K562 (cell line): ENCODE results near the gene IGF2R. TPM values are rescaled to one million over a fixed set of nuclear protein-coding genes. Genes with fewer than 3 reads are reported as not detected.
"Not testable (repeated sequence)": the region's sequence is repeated elsewhere in the genome, so short reads cannot be mapped to it uniquely, and the experiment has no call there.

ENCODE experiments used
- ATAC-seq: fragments of 200-7000 bp; cut with Tn5 transposase; 3 replicates; pipeline ENCODE4 v1.9.1; 2020; ENCODE audit warnings: moderate library complexity
- BruUV-seq: library from RNA; stranded (reverse); fragments of 400-500 nt; replicated peaks from 2 replicates; lab custom pipeline; 2021; lab: Mats Ljungman, UMichigan
- CTCF ChIA-PET: fragments of 300-600 bp; formaldehyde crosslinking; extraction: SDS; loops from one replicate; lab custom pipeline; 2021; ENCODE audit warnings: low intra/inter-chr PET ratio; lab: Yijun Ruan, JAX
- POLR2A ChIA-PET: fragments of 300-600, 350-650 bp; sonication (Branson Sonifier 250); formaldehyde crosslinking; extraction: SDS; loops from one replicate; lab custom pipeline; 2021; ENCODE audit warnings: antibody characterized with exemption, inconsistent platforms; lab: Yijun Ruan, JAX
- DNase-seq, 4 experiments: peaks; one replicate each; pipeline versions ENCODE4 v3.0.0 to v3.0.0-alpha.2; 2011 to 2018; ENCODE audit warnings: low spot score in 3 of 4, mixed read lengths in 3 of 4; ENCODE audit errors: extremely low read depth in 1 of 4
- FAIRE-seq: peaks from 2 replicates; lab custom pipeline; 2011; peaks lifted over from hg19 to GRCh38; lab: Jason Lieb, UNC
- H2AFZ ChIP-seq: 2 replicates; pipeline ENCODE4 v1.6.0; 2011; ENCODE audit warnings: low read depth, low read length, control low read depth, inconsistent platforms
- H3K27ac ChIP-seq: fragments of 200-600 bp; 3 replicates; pipeline ENCODE4 v1.8.0; 2011; ENCODE audit warnings: low read depth, mild to moderate bottlenecking, control low read depth, inconsistent platforms, low read length, moderate library complexity, mixed read lengths; ENCODE audit errors: extremely low read depth
- H3K27me3 ChIP-seq, 2 experiments: fragments of 300-600 bp in 1 of 2; 2 replicates in 1 of 2; 3 replicates in 1 of 2; pipeline versions ENCODE4 v1.6.0 to v1.8.0; 2011; ENCODE audit warnings: inconsistent platforms in 2 of 2, low read length in 2 of 2, mild to moderate bottlenecking in 1 of 2, mixed read lengths in 1 of 2, moderate library complexity in 1 of 2; ENCODE audit not compliant: control insufficient read depth in 2 of 2, insufficient read depth in 2 of 2
- H3K36me3 ChIP-seq: fragments of 300-600 bp; 3 replicates; pipeline ENCODE4 v1.8.0; 2011; ENCODE audit warnings: mild to moderate bottlenecking, low read length, inconsistent platforms; ENCODE audit not compliant: control insufficient read depth, insufficient read depth
- H3K4me1 ChIP-seq, 2 experiments: fragments of 200-600 bp in 1 of 2; replicated peaks in 1 of 2; 2 replicates in 1 of 2; 3 replicates in 1 of 2; pipeline versions ENCODE4 v1.5.1 to v1.8.0; 2011; ENCODE audit warnings: inconsistent platforms in 2 of 2, low read length in 2 of 2, mild to moderate bottlenecking in 1 of 2, mixed read lengths in 1 of 2, moderate library complexity in 1 of 2; ENCODE audit not compliant: control insufficient read depth in 2 of 2, insufficient read depth in 2 of 2
- H3K4me2 ChIP-seq: 2 replicates; pipeline ENCODE4 v1.6.1; 2011; ENCODE audit warnings: low read length, control low read depth, inconsistent platforms, mixed read lengths; ENCODE audit not compliant: insufficient read depth
- H3K4me3 ChIP-seq: fragments of 200-600 bp; sonication (generic), shearing (Covaris generic); 2 replicates; pipeline ENCODE4 v1.5.1; 2016; ENCODE audit warnings: control low read depth, inconsistent platforms
- H3K79me2 ChIP-seq: fragments of 200-600 bp; 3 replicates; pipeline ENCODE4 v1.8.0; 2011; ENCODE audit warnings: low read length, inconsistent platforms; ENCODE audit not compliant: control insufficient read depth, insufficient read depth
- H3K9ac ChIP-seq, 2 experiments: 2 replicates each; pipeline versions ENCODE4 v1.6.0 to v1.6.1; 2011; ENCODE audit warnings: low read depth in 2 of 2, low read length in 2 of 2, control low read depth in 1 of 2, inconsistent platforms in 1 of 2, mild to moderate bottlenecking in 1 of 2, mixed read lengths in 1 of 2; ENCODE audit not compliant: insufficient read depth in 1 of 2
- H3K9me1 ChIP-seq: one replicate; pipeline ENCODE4 v1.6.0; 2011; ENCODE audit warnings: inconsistent platforms, mild to moderate bottlenecking, low read length, moderate library complexity; ENCODE audit not compliant: control insufficient read depth, insufficient read depth
- H3K9me3 ChIP-seq: replicated peaks from 2 replicates; pipeline ENCODE4 v1.5.1; 2011; ENCODE audit warnings: low read depth, low read length, inconsistent platforms; ENCODE audit not compliant: control insufficient read depth, insufficient read depth
- H4K20me1 ChIP-seq: replicated peaks from 2 replicates; pipeline ENCODE4 v1.6.1; 2011; ENCODE audit warnings: low read length, inconsistent platforms, mixed read lengths; ENCODE audit not compliant: control insufficient read depth, insufficient read depth
- RNF2 ChIP-seq: sonication (generic); IDR thresholded peaks from 2 replicates; pipeline ENCODE4 v1.6.1; 2016
- TEAD1 ChIP-seq, 2 experiments: fragments of 450-650 bp in 1 of 2; sonication (generic) in 1 of 2; formaldehyde crosslinking; IDR thresholded peaks; 2 replicates each; pipeline versions ENCODE4 v1.4.0 to v1.8.0; 2020 to 2022; ENCODE audit warnings: mild to moderate bottlenecking in 2 of 2, missing genetic modification reagents in 1 of 2
- TRIM24 ChIP-seq, 2 experiments: fragments of 450-650 bp; IDR thresholded peaks; 2 replicates each; pipeline ENCODE4 v1.6.1; 2016
- ZNF140 ChIP-seq: fragments of 250-450 bp; sonication (Bioruptor Pico); IDR thresholded peaks from 2 replicates; pipeline ENCODE4 v1.8.0; 2021; ENCODE audit warnings: moderate library complexity, mild to moderate bottlenecking, inconsistent platforms
- ZNF444 ChIP-seq: fragments of 250-450 bp; sonication (Bioruptor Pico); IDR thresholded peaks from 2 replicates; pipeline ENCODE4 v1.4.0; 2020; ENCODE audit warnings: mild to moderate bottlenecking, moderate library complexity
- WGBS: fragments of 100-300 bp; shearing (Covaris generic); methylation state at CpG from one replicate; pipeline ENCODE4 v1.1.6; 2016; ENCODE audit warnings: low coverage, mixed read lengths; ENCODE audit not compliant: insufficient coverage; ENCODE audit errors: missing lambda C conversion rate; 5-methylcytosine and 5-hydroxymethylcytosine counted together
- in situ Hi-C: fragments of 300-500 bp; cut with MboI; formaldehyde crosslinking; loops from 4 replicates; pipeline ENCODE4 v1.15.0; 2018; ENCODE audit warnings: inconsistent platforms, mixed read lengths
- intact Hi-C: fragments of 100-400 bp; cut with micrococcal nuclease; formaldehyde crosslinking; loops from 2 replicates; pipeline ENCODE4 v1.14.2; 2022
- polyA plus RNA-seq, 8 experiments: library from polyadenylated mRNA; depleted of rRNA in 4 of 8; stranded (reverse) in 5 of 8; unstranded in 3 of 8; fragments of >200 nt; fragmentation: Nextera tagmentation in 2 of 8; fragmentation: Illumina TruSeq in 1 of 8; extraction: Ambion mirVana in 2 of 8; extraction: Trizol in 1 of 8; gene quantifications; 2 replicates each; pipeline versions ENCODE4 v1.2.1 to v1.2.3, GENCODE V29; 2011 to 2014; ENCODE audit warnings: inconsistent platforms in 1 of 8, missing spikeins in 1 of 8
- total RNA-seq, 7 experiments: library from RNA; depleted of rRNA in 6 of 7; stranded (reverse); fragments of >200 nt in 6 of 7; fragmentation: Illumina TruSeq in 2 of 7; extraction: Trizol in 2 of 7; gene quantifications; 2 replicates each; pipeline versions ENCODE4 v1.2.1 to v1.2.3, GENCODE V29; 2011 to 2021; ENCODE audit warnings: low replicate concordance in 1 of 7
- TF ChIP-seq, protein P1 (sequence below): sonication (generic); IDR thresholded peaks from 2 replicates; pipeline ENCODE4 v1.6.1; 2016

Gene IGF2R
- total and polyA plus RNA-seq, 9 of the 15 experiments (the other 6 are each of a cell fraction or from before 2014, with no cell fraction given) = 3.5 to 92.3 (median 34.5) TPM

DNA sequence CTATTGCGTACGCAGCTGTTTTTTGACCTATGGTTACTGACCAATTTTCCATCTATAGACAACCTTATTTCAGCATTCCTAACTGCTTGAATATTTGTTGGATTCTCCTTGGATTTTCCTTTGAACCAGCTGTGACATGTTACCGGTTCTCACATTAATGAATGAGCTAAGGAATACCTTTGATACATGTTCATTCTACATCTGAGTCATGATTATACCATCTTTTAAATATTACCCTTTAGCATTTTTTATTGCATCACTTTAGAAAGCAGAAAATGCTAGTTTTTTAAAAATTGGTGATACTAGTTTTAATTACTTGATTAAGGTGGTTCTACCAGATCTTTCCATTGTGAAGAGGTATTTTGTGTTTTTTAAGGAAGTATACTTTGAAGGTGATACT is 1.9 kb upstream of the IGF2R start (continued):
- TF ChIP-seq TRIM24 (IDR thresholded peaks at IDR 0.05) (peak; percentile 25 to 44; a peak in 2 of 4 replicates), ZNF140 (CRISPR knock-in tag) (no peak), ZNF444 (no peak), RNF2 (no peak)

DNA sequence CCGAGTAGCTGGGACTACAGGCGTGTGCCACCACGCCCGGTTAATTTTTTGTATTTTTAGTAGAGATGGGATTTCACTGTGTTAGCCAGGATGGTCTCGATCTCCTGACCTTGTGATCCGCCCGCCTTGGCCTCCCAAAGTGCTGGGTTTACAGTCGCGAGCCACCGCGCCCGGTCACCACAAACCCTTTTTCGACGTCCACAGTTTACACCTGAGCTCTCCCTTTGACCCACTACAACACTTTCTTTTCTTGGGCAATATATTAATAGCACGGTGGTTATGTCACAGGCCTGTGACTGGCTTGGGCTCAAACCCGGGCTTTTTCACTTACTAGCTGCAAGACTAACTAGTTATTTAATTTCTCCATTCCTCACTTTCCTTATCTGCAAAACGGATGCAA is 1.3 kb upstream of the IGF2R start:
- intact Hi-C loops = loop anchor here (2.0 kb wide), 1 partner anchor 133 kb away; no protein-coding TSS in a partner anchor
- H3K9me1 ChIP-seq, H3K27ac ChIP-seq, ATAC-seq, H4K20me1 ChIP-seq, H3K4me3 ChIP-seq, DNase-seq, H3K36me3 ChIP-seq, in situ Hi-C loops, H3K9me3 ChIP-seq, FAIRE-seq, BruUV-seq, H3K4me2 ChIP-seq, H3K27me3 ChIP-seq: not testable (repeated sequence)
- peak in 1 of 2 experiments; percentile 21; a peak in 1 of 4 replicates for TF ChIP-seq TEAD1 (CRISPR knock-in tag; IDR thresholded peaks at IDR 0.05)
- TF ChIP-seq, protein P1, sequence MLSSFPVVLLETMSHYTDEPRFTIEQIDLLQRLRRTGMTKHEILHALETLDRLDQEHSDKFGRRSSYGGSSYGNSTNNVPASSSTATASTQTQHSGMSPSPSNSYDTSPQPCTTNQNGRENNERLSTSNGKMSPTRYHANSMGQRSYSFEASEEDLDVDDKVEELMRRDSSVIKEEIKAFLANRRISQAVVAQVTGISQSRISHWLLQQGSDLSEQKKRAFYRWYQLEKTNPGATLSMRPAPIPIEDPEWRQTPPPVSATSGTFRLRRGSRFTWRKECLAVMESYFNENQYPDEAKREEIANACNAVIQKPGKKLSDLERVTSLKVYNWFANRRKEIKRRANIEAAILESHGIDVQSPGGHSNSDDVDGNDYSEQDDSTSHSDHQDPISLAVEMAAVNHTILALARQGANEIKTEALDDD = peak; percentile 46; the same call in 1 of the 2 replicates
- Histone ChIP-seq H3K4me1 (peaks cover 25 to 38% of the 10 kb centered on the region in 2 experiments), H2AFZ (peak overlapping the region; percentile 94; the same call in 1 of the 2 replicates), H3K79me2 (peaks cover 41% of the 10 kb centered on the region), H3K9ac (peak overlapping the region in 1 of 2 experiments; percentile 93; a peak in 1 of 4 replicates)
- ChIA-PET CTCF (interaction anchor here (0.6 kb wide), 1 partner anchor 107 kb away, joined by 4 read pairs; no protein-coding TSS in a partner anchor), POLR2A (interaction anchor here (0.7 to 2.0 kb wide), 10 partner anchors 8 to 34 kb away, joined by 3 to 9 read pairs (median 4); no protein-coding TSS in a partner anchor)
- WGBS = 86% methylated on average over 13 of the region's 17 CpGs
